NCI-H226 (cell line): ENCODE measurements around the gene INTU.

Experiments
- DNase-seq: peaks from one replicate; pipeline ENCODE4 v3.0.0-alpha.2; 2015

INTU gene

DNA sequence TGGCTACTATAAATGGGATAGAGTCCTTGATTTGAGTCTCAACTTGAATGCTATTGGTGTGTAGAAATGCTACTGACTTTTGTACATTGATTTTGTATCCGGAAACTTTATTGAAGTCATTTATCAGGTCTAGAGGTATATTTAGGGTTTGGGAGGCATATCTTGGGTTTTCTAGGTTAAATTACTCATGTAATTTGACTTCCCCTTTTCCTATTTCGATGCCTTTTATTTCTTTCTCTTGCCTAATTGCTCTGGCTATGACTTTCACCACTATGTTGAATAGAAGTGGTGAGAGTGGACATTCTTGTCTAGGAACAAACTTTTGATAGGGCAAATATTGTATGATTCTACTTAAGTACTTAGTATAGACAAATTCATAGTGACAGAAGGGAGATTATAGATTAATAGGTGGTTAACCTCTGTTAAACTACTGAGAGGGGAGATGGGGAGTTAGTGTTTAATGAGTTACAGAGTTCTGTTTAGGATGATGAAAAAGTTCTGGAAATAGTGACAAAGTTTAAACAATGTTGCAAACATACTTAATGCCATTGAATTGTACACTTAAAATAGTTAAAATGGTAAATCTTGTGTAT, 126.6 kb downstream of the INTU start:
- DNase-seq = no peak

DNA sequence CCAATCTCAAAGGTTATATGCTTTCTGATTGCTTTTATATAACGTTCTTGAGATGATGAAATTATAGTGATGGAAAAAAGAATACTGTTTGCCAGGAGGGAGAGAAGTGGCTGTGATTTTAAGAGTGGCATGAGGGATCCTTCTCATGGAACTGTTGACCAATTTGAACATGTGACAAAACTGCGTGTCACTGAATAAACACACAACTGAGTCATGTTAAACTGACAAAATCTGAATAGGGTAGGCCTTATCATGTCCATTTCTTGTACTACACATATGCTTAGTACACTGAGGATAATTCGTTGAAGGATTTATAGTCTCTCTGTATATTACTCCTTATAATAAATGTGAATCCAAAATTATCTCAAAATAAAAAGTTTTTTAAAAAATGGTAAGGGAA, 127.1 kb downstream of the INTU start:
- no peak for DNase-seq

DNA sequence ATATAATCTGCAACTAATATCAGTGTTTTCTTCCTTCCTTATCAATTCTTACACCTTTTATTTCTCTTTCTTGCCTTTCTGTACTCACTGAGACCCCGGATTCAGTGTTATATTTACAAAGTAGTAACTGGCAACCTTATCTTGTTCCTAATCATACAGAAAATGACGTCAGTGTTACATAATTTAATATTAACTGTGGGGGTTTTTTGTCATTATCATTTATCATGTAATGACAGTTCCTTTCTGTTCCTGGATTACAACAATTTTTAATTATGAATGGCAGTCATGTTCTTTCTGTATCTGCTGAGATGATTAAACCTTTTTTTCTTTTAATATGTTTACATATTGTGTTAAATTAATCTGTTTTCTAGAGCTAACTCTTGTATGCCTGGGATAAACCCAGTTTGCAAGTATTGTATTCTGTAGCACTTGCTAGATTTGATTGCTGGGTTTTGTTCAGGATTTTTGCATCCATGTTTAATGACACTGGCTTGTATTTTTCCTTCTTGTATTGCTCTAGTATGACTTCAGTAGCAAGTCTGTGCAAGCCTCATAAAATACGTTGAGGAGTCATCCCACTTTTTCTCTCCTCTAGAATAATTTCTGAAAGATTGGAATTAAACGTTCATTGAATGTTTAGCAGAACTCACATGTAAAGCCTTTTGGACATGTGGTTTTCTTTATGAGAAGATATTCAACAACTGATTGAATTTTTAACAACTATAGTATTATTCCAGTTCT, 138.9 kb downstream of the INTU start:
- DNase-seq = no peak

DNA sequence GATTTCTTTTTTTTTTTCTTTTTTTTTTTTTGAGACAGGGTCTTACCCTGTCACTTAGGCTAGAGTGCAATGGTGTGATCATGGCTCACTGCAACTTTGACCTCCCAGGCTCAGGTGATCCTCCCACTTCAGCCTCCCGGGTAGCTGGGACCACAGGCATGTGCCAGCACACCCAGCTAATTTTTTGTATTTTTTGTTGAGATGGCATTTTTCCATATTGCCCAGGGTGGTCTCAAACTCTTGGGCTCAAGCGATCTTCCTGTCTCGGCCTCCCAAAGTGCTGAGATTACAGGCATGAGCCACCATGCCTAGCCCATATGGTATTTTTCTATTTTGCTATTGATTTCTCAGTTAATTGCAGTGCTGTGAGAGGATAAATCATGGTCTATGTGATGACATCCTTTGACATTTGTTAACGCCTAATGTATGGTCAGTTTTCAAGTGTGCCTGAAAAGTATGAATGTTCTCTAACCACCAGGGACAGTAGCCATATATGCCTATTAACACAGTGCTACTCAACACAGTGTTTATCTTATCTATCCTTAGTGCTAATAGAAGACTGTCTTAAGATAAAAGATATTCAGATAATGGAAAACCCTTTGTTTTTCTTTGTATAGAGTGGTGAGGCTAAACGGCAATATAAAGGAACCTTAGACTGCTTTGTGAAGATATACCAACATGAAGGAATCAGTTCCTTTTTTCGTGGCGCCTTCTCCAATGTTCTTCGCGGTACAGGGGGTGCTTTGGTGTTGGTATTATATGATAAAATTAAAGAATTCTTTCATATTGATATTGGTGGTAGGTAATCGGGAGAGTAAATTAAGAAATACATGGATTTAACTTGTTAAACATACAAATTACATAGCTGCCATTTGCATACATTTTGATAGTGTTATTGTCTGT, 140.3 kb downstream of the INTU start:
- no peak for DNase-seq

DNA sequence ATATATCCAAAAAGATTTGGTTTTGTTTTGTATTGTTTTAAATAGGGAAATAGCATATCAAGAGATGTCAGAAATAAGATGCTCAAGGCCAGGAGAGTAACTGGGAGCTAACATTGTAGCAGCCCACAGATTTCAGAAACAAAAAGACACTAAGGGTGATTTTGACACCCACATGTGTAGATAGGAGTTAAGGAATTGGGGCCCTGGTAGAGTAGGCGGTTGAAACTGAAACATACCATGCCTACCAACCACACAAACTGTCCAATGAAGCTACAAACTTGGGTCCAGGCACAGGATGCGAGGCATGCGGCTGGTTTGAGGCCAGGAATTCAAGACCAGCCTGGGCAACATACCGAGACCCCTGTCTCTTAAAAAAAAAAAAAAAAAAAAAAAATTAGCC, 143.1 kb downstream of the INTU start:
- DNase-seq = no peak
